HL-60/S4 (cell line): ENCODE results near the gene DOLPP1.
"Not testable (repeated sequence)": the region's sequence is repeated elsewhere in the genome, so short reads cannot be mapped to it uniquely, and the experiment has no call there.

ENCODE experiments used
- in situ Hi-C: fragments of 300-500 bp; cut with MboI; formaldehyde crosslinking; loops from 2 replicates; pipeline ENCODE4 v1.14.3; 2022; ENCODE audit warnings: low sequenced_read_pairs

Gene DOLPP1

GRCh38 chr9:129109952-129110739, 29.2 kb downstream of the DOLPP1 start:
- in situ Hi-C loops: no loop called here

DNA sequence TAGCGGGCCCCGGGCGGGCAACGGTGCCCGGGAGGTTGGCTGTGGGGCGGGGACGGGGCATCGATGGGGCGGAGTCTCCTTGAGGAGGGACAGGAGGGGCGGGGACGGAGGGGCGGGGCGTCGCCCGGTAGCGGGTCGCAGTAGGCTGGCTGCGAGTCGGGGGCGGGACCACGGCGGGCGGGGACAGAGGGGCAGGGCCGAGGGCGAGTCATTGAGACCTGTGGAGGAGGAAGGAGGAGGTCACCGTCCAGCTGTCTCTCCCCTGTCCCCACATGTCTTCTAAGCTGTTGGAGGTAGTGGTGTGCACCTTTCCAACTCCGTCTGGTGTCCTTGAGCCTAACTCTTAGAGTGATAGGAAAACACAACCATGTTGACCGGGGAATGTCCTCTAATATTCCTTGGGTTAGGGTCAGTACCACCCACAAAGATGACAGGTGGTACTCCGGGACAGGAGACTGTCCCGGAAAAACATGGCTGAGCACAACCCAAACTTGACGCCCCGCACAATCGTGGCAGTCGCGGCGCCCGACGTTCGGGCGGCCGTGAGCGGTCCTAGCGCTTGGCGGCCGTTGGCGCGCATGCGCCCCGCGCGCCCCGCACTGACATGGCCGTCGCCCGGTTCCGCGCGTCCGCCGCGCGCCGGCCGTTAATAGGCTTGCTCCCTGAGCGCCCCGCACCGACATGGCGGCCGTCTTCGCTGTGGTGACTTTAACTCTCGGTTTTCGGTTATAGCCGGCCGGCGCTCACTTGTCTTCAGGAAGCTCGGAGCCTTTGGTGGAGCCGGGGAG, 30.0 kb downstream of the DOLPP1 start, which contains the start of the genes CRAT and PTPA:
CRAT (minus strand) TSS at position 54 of the 788 bp plus-strand sequence. CDS start 284 bp downstream, outside the sequence.
PTPA (plus strand) TSS at position 676 of the 788 bp plus-strand sequence. CDS start 186 bp downstream, outside the sequence.
- in situ Hi-C loops: no loop called here

- in situ Hi-C loops: no loop called here
These were observed 30.7 kb downstream of the DOLPP1 start for GRCh38 chr9:129111528-129112151.

DNA sequence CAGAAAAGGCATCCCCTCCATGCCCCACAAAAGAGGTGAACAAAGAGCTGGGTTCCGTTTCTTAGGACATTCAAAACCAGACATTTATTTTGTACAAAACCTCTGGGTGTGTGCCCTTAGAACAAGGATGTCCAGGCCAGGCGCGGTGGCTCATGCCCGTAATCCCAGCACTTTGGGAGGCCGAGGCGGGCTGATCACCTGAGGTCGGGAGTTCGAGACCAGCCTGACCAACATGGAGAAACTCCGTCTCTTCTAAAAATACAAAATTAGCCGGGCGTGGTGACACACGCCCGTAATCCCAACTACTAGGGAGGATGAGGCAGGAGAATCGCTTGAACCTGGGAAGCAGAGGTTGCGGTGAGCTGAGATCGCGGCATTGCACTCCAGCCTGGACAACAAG, 31.6 kb downstream of the DOLPP1 start:
- in situ Hi-C loops: not testable (repeated sequence)

DNA sequence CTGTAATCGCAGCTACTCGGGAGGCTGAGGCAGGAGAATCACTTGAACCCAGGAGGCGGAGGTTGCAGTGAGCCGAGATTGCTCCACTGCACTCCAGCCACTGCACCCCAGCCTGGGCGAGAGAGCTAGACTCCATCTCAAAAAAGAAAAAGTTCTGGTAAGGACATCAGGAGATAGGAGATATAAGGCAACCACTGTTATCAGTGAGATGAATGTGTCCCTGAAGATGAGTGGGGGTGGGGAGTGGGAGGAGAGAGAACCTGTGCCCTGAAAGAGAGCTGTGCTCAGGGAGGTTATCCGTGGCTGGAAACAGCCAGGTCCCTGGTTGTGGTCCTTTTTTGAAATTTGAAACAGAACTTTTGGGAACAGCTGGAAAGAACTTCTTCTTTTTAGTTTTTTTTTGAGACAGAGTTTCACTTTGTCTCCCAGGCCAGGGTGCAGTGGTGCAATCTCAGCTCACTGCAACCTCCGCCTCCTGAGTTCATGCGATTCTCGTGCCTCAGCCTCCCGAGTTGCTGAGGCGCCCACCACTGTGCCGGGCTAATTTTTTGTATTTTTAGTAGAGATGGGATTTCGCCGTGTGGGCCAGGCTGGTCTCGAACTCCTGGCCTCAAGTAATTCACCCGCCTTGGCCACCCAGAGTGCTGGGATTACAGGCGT, 32.9 kb downstream of the DOLPP1 start:
- in situ Hi-C loops: no loop called here

GRCh38 chr9:129118799-129119198, 37.9 kb downstream of the DOLPP1 start:
- in situ Hi-C loops: no loop called here

GRCh38 chr9:129121483-129121882, 40.6 kb downstream of the DOLPP1 start:
- in situ Hi-C loops: no loop called here

DNA sequence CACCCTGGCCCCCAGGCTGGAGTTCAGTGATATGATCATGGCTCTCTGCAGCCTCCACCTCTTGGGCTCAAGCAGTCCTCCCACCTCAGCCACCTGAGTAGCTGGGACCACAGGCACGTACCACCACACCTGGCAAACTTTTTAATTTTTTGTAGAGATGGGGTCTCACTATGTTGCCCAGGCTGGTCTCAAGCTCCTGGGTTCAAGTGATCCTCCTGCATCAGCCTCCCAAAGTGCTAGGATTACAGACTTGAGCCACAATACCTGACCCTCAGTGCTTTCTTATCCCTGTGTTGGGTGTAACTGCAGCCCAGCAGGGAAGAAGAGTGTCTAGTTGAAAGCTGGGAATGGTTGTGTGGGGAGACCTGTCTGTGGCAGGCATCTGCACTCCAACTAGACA, 41.2 kb downstream of the DOLPP1 start:
- in situ Hi-C loops: no loop called here

DNA sequence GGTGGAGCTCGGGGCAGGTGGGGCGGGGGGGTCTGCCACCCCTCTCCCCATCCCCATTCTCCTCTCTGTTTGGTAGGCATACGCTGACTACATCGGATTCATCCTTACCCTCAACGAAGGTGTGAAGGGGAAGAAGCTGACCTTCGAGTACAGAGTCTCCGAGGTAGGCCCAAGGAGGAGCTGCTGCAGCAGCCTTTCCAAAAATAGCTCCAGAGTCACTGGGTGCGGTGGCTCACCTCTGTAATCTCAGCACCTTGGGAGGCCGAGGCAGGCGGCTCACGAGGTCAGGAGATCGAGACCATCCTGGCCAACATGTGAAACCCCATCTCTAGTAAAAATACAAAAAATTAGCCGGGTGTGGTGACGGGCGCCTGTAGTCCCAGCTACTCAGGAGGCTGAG, 42.1 kb downstream of the DOLPP1 start:
- in situ Hi-C loops: not testable (repeated sequence)

DNA sequence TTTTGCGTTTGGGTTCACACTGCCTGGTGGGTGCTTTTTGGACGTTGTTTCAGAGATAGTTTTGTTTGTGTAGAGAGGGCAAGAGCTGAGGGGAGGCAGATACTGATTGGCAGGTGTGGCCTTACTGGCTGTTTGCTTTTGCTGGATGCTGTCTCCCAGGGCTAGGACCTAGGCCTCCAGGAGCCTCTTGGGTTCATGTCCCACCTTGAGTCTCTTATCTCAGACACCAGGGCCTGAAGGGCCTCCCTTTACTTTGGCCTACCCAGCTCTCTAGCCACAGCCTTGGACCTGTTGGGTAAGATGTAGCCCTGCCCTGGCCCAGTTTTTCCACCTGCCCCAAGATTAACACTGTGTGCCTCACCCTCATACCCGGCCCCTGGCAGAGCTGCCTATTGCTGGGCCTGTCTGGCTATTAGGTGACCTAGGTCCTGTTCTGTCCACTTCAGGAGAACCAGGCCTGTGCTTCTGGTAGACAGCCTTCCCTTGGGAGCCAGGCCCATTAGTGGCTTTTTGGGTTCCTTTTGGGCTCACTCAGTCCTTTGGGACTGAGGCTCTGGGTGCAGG, 43.7 kb downstream of the DOLPP1 start:
- in situ Hi-C loops: no loop called here

DNA sequence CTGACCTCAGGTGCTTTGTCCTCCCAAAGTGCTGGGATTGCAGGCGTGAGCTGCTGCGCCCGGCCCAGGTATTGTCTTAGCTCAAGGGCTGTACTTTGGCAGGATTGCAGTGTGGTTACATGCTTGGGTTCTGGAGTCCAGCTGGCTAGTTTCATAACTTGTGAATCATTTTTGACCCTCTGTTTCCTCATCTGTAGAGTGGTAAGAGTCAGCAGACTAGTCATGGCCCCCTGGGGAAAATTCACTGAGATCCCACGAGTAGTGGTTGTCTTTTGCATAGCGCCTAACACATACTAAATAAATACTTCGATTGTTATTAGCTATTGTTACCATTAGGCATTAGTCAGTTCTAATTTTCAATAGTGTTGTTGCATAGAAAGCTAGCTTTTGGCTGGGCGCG, 44.6 kb downstream of the DOLPP1 start:
- in situ Hi-C loops: no loop called here

GRCh38 chr9:129126749-129127618, 46.1 kb downstream of the DOLPP1 start:
- in situ Hi-C loops: no loop called here

DNA sequence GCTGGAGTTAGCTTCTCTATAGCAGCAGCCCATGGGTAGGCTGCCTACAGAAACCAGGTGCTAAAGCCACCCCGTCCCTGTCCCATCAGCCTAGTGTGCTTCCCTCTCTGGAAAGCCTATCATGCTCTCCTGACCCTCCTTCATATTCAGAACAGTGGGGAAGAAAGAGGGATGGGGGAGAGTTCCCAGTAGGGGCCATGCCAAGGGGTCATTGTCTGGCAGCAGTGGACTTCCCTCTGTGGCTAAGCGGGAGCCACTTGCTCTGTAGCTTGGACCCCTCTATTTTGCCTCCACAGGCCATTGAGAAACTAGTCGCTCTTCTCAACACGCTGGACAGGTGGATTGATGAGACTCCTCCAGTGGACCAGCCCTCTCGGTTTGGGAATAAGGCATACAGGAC, 47.8 kb downstream of the DOLPP1 start:
- in situ Hi-C loops: no loop called here

- in situ Hi-C loops: loop anchor here (5.0 to 10.0 kb wide), 2 partner anchors 487 to 655 kb away; no protein-coding TSS in a partner anchor
These were observed 49.4 kb downstream of the DOLPP1 start for GRCh38 chr9:129130271-129130670.

GRCh38 chr9:129130791-129131190, 49.9 kb downstream of the DOLPP1 start:
- in situ Hi-C loops: loop anchor here (5.0 to 10.0 kb wide), 2 partner anchors 487 to 654 kb away; no protein-coding TSS in a partner anchor

DNA sequence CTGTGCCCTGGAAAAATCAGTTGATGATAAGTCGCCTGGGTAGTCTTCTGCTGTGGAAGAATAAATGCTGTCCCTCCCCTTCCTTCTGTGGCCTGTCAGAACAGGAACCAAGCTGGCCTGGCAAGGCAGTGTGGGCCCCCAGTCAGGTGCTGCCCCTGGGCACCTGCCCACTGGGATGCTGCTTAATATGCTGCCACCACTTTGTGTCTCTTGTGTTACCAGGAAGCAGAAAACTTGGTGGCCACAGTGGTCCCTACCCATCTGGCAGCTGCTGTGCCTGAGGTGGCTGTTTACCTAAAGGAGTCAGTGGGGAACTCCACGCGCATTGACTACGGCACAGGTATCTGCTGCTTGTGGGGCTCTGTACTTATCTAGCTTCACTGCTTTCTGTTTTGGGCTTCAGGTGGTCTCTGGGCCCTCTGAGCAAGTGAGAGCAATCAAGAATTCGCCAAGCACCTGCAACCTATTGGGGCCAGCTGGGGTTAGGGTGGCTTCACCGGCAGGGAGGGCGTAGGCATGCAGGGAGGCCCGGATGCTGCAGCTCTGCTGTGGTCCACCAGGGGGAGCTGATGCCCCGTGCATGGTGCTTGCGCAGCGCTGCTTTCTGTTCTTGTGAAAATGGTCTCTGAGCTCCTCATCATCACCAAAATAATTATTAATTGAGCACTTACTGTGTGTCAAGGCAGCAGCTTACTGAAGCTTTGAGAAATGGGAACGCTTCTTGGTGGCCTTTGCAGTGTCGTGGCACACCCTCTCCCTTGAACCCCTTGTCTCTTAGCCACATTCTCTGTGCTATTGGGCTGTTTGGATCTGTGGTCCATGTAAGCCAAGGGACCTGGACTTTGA, 50.6 kb downstream of the DOLPP1 start:
- in situ Hi-C loops: loop anchor here (5.0 to 10.0 kb wide), 2 partner anchors 486 to 653 kb away; no protein-coding TSS in a partner anchor

DNA sequence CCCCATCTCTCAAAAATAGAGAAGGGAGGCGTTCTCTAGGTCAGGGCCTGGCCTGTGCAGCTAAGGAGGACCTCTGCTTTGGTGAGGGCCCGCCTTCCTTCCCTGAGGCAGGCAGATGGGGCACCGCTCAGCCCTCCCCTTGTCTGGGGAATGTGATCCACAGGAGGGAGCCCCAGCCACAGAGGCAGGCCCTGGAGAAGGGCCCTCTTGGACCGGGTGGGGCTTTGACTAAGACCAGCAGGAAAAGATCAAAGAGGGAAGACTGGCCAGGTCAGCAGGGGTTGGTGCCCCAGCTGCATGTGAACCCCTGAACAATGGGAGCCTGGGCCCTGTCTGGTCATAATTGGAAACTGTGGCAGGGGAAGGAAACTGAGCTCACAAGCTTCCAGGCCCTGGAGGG, 52.2 kb downstream of the DOLPP1 start:
- in situ Hi-C loops: loop anchor here (5.0 to 10.0 kb wide), 2 partner anchors 484 to 652 kb away; no protein-coding TSS in a partner anchor

- in situ Hi-C loops: loop anchor here (10.0 kb wide), 1 partner anchor 649 kb away; no protein-coding TSS in a partner anchor
These were observed 54.6 kb downstream of the DOLPP1 start for GRCh38 chr9:129135476-129135875.
